Body of pancreas (tissue), 4 donors: Measurements from ENCODE around the gene FOSL1. TPM values are rescaled to one million over a fixed set of nuclear protein-coding genes. Genes with fewer than 3 reads are reported as not detected.

ENCODE experiments used
- ATAC-seq: fragments of 150-250 bp; one replicate; pipeline ENCODE4 v1.9.1; 2016
- DNase-seq, 4 donors: peaks; one replicate each; pipeline ENCODE4 v3.0.0-alpha.2; 2019
- H3K27ac ChIP-seq, 4 donors: fragments of 200-600 bp; sonication (generic); 1 replicate in 3 of 4; 2 replicates in 1 of 4; pipeline versions ENCODE4 v1.5.1 to v1.6.1; 2016 to 2019; ENCODE audit warnings: mild to moderate bottlenecking in 1 of 4, mixed read lengths in 1 of 4, moderate library complexity in 1 of 4
- H3K27me3 ChIP-seq, 2 donors: fragments of 200-600 bp; sonication (generic); one replicate each; pipeline ENCODE4 v1.6.0; 2016; ENCODE audit warnings: mild to moderate bottlenecking in 1 of 2
- H3K36me3 ChIP-seq, 2 donors: fragments of 200-600 bp; sonication (generic); replicated peaks in 1 of 2; 2 replicates each; pipeline ENCODE4 v1.5.1; 2016; ENCODE audit warnings: low read depth in 2 of 2; ENCODE audit not compliant: insufficient read depth in 1 of 2
- H3K4me1 ChIP-seq: fragments of 200-600 bp; sonication (generic); one replicate; pipeline ENCODE4 v1.6.0; 2016
- H3K4me3 ChIP-seq, 2 donors: fragments of 200-600 bp; sonication (generic); 1 replicate in 1 of 2; 2 replicates in 1 of 2; pipeline ENCODE4 v1.5.1; 2016 to 2019
- H3K9me3 ChIP-seq, 3 donors: fragments of 200-600 bp; sonication (generic); 1 replicate in 2 of 3; 2 replicates in 1 of 3; pipeline ENCODE4 v1.5.1; 2016
- POLR2A ChIP-seq, 3 donors: fragments of 450-650 bp; IDR thresholded peaks; one replicate each; pipeline ENCODE4 v1.6.1; 2016; ENCODE audit warnings: antibody characterized with exemption in 3 of 3, mild to moderate bottlenecking in 2 of 3
- WGBS, 2 donors: methylation state at CpG; one replicate each; pipeline ENCODE4 v1.1.5; 2017; 5-methylcytosine and 5-hydroxymethylcytosine counted together
- intact Hi-C: fragments of 100-400 bp; cut with DNase I; formaldehyde crosslinking; loops from one replicate; pipeline ENCODE4 v1.15.1; 2023
- total RNA-seq, 2 donors: library from RNA; depleted of rRNA; stranded (reverse); fragments of >200 nt; gene quantifications; one replicate each; pipeline ENCODE4 v1.1.0, GENCODE V29; 2016
- TF ChIP-seq, protein P1 (sequence below), 7 experiments: fragments of 450-650 bp in 4 of 7; fragments of 200-600 bp in 3 of 7; sonication (generic) in 3 of 7; IDR thresholded peaks; one replicate each; pipeline ENCODE4 v1.5.1; 2016 to 2019; ENCODE audit warnings: antibody characterized with exemption in 7 of 7

Gene FOSL1
- total RNA-seq, 2 donors from 2014 or later: 0.52 to 17.8 TPM

DNA sequence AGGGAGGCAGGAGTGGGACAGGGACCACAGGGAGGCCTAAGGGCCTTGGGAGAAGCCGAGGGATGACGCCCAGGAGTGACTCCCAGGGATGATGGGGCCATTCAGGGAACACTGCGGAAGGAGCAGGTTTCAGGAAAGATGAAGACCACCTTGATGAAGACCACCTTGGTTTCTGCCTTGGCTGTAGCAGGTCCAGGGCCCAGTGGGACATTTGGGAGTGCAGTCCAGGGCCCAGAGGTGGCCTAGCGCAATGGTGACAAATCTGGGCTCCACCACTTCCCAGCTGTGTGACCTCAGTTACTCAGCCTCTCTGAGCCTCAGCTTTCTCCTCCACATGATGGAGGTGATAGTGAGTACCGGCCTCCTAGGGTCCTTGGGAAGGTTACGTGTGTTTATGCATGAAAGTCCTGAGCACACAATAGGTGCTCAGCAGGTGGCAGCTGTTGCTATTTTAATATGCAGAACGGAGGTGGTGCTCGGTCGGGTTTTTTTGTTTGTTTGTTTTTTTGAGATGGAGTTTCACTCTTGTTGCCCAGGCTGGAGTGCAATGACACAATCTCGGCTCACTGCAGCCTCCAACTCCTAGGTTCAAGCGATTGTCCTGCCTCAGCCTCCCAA lies 45.9 kb upstream of the FOSL1 start:
- H3K4me1 ChIP-seq: no peaks in the 10 kb centered on the region
- H3K36me3 ChIP-seq: no peaks in the 10 kb centered on the region
- ATAC-seq (no peak), DNase-seq (no peak)
- H3K27me3 ChIP-seq: no peaks in the 10 kb centered on the region
- no peak overlapping the region for H3K4me3 ChIP-seq
- H3K27ac ChIP-seq: no peak overlapping the region
- intact Hi-C loops: no loop called here
- TF ChIP-seq, protein P1, sequence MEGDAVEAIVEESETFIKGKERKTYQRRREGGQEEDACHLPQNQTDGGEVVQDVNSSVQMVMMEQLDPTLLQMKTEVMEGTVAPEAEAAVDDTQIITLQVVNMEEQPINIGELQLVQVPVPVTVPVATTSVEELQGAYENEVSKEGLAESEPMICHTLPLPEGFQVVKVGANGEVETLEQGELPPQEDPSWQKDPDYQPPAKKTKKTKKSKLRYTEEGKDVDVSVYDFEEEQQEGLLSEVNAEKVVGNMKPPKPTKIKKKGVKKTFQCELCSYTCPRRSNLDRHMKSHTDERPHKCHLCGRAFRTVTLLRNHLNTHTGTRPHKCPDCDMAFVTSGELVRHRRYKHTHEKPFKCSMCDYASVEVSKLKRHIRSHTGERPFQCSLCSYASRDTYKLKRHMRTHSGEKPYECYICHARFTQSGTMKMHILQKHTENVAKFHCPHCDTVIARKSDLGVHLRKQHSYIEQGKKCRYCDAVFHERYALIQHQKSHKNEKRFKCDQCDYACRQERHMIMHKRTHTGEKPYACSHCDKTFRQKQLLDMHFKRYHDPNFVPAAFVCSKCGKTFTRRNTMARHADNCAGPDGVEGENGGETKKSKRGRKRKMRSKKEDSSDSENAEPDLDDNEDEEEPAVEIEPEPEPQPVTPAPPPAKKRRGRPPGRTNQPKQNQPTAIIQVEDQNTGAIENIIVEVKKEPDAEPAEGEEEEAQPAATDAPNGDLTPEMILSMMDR (IDR thresholded peaks at IDR 0.05): no peak
- TF ChIP-seq POLR2A (IDR thresholded peaks at IDR 0.05): no peak
- H3K9me3 ChIP-seq: no peaks in the 10 kb centered on the region
- 78 to 81% methylated on average over 10 to 11 of the region's 11 CpGs for WGBS, 2 donors

- H3K27ac ChIP-seq: no peak within 1 kb of the TSS
- no peak within 1 kb of the TSS for H3K4me3 ChIP-seq
- no peaks in the 10 kb centered on the region for H3K27me3 ChIP-seq
- H3K9me3 ChIP-seq: no peaks in the 10 kb centered on the region
- TF ChIP-seq POLR2A (IDR thresholded peaks at IDR 0.05): no peak
- TF ChIP-seq, protein P1 (IDR thresholded peaks at IDR 0.05): no peak
- intact Hi-C loops: no loop called here
- no peak for DNase-seq
- WGBS, 2 donors: 64 to 70% methylated on average over 3 to 13 of the region's 13 CpGs
- no peak for ATAC-seq
- no peaks in the 10 kb centered on the region for H3K4me1 ChIP-seq
- H3K36me3 ChIP-seq: no peaks in the 10 kb centered on the region
These were observed 45.3 kb upstream of the FOSL1 start, which contains the start of gene TSGA10IP for GRCh38 chr11:65945430-65945911. Gene TSGA10IP, plus strand, starts transcription at chr11:65945480. Its CDS starts 196 bp downstream, at chr11:65945676.

- TF ChIP-seq POLR2A (IDR thresholded peaks at IDR 0.05): no peak
- TF ChIP-seq, protein P1 (IDR thresholded peaks at IDR 0.05): no peak
- intact Hi-C loops: no loop called here
- H3K4me3 ChIP-seq: no peak overlapping the region
These were observed 44.6 kb upstream of the FOSL1 start for GRCh38 chr11:65944767-65945166.

GRCh38 chr11:65944191-65944590 lies 44.0 kb upstream of the FOSL1 start:
- H3K9me3 ChIP-seq: no peaks in the 10 kb centered on the region
- no peak overlapping the region for H3K27ac ChIP-seq
- DNase-seq (no peak), ATAC-seq (no peak)
- WGBS, 2 donors: 80 to 84% methylated on average over 8 of the region's 8 CpGs
- H3K27me3 ChIP-seq: no peaks in the 10 kb centered on the region
- no peak for TF ChIP-seq POLR2A (IDR thresholded peaks at IDR 0.05)
- TF ChIP-seq, protein P1 (IDR thresholded peaks at IDR 0.05): no peak
- intact Hi-C loops: no loop called here
- H3K4me1 ChIP-seq: no peaks in the 10 kb centered on the region
- H3K4me3 ChIP-seq: no peak overlapping the region
- H3K36me3 ChIP-seq: no peaks in the 10 kb centered on the region

More at GRCh38 chr11:65944767-65945166, 44.6 kb upstream of the FOSL1 start:
- WGBS, 2 donors: 75 to 91% methylated on average over 4 to 8 of the region's 8 CpGs
- Histone ChIP-seq H3K27me3 (no peaks in the 10 kb centered on the region), H3K27ac (no peak overlapping the region), H3K9me3 (no peaks in the 10 kb centered on the region), H3K36me3 (no peaks in the 10 kb centered on the region), H3K4me1 (no peaks in the 10 kb centered on the region)
- ATAC-seq (no peak), DNase-seq (no peak)

DNA sequence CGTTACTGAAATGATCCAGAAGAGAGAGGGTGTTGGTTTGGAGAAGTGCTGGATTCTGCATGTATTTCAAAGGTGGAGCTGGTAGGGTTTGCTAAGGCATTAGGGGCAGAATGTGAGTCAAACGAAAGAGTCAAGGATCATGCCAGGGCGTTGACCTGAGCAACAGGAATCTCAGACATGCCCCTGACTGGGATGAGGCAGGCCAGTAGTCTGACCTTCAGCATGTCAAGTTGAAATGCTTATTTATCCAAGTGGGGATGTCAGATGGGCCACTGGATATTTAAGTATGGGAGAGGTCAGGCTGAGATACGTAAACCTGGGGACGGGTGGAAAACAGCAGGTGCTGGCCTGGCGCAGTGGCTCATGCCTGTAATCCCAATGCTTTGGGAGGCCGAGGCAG lies 42.3 kb upstream of the FOSL1 start:
- Histone ChIP-seq H3K36me3 (no peaks in the 10 kb centered on the region), H3K4me3 (no peak overlapping the region), H3K27me3 (no peaks in the 10 kb centered on the region), H3K9me3 (no peaks in the 10 kb centered on the region), H3K4me1 (no peaks in the 10 kb centered on the region), H3K27ac (no peak overlapping the region)
- DNase-seq: no peak
- TF ChIP-seq POLR2A (IDR thresholded peaks at IDR 0.05): no peak
- TF ChIP-seq, protein P1 (IDR thresholded peaks at IDR 0.05): no peak
- 77 to 80% methylated on average over 7 of the region's 7 CpGs for WGBS, 2 donors
- intact Hi-C loops: no loop called here
- no peak for ATAC-seq
